Smooth muscle cell (in vitro differentiated cells): Measurements from ENCODE around the gene MUSK. TPM values are rescaled to one million over a fixed set of nuclear protein-coding genes. Genes with fewer than 3 reads are reported as not detected.

Experiments used
- DNase-seq: peaks from one replicate; lab custom pipeline; 2025; ENCODE audit not compliant: unreplicated experiment; lab: John Stamatoyannopoulos, UW
- H2AFZ ChIP-seq: fragments of 200-600 bp; sonication (generic); 2 replicates; pipeline ENCODE4 v1.6.0; 2016; ENCODE audit warnings: antibody characterized with exemption, low read depth, mild to moderate bottlenecking
- H3F3A ChIP-seq: fragments of 200-600 bp; sonication (generic); 2 replicates; pipeline ENCODE4 v1.6.0; 2017; ENCODE audit warnings: antibody characterized with exemption, low read depth
- H3K27ac ChIP-seq: fragments of 200-600 bp; sonication (generic); 2 replicates; pipeline ENCODE4 v1.5.1; 2016; ENCODE audit warnings: low read depth, mild to moderate bottlenecking
- H3K27me3 ChIP-seq: fragments of 200-600 bp; sonication (generic); 2 replicates; pipeline ENCODE4 v1.6.1; 2016; ENCODE audit warnings: low read depth, mild to moderate bottlenecking
- H3K36me3 ChIP-seq: fragments of 200-600 bp; sonication (generic); 2 replicates; pipeline ENCODE4 v1.5.1; 2016; ENCODE audit warnings: low read depth
- H3K4me1 ChIP-seq: fragments of 200-600 bp; sonication (generic); 2 replicates; pipeline ENCODE4 v1.5.1; 2016; ENCODE audit warnings: low read depth
- H3K4me2 ChIP-seq: fragments of 200-600 bp; sonication (generic); 2 replicates; pipeline ENCODE4 v1.6.0; 2016; ENCODE audit warnings: mild to moderate bottlenecking
- H3K4me3 ChIP-seq: fragments of 200-600 bp; sonication (generic); 2 replicates; pipeline ENCODE4 v1.5.1; 2016; ENCODE audit warnings: mild to moderate bottlenecking
- H3K79me2 ChIP-seq: fragments of 200-600 bp; sonication (generic); 2 replicates; pipeline ENCODE4 v1.6.0; 2016; ENCODE audit warnings: low read depth, mild to moderate bottlenecking
- H3K9ac ChIP-seq: fragments of 200-600 bp; sonication (generic); 2 replicates; pipeline ENCODE4 v1.6.0; 2016; ENCODE audit warnings: low read depth
- H3K9me3 ChIP-seq: fragments of 200-600 bp; sonication (generic); replicated peaks from 2 replicates; pipeline ENCODE4 v1.5.1; 2016; ENCODE audit warnings: low read depth
- H4K20me1 ChIP-seq: fragments of 200-600 bp; sonication (generic); 2 replicates; pipeline ENCODE4 v1.6.0; 2016; ENCODE audit warnings: low read depth
- CTCF ChIP-seq: fragments of 200-600 bp; sonication (generic); IDR thresholded peaks from 2 replicates; pipeline ENCODE4 v1.5.1; 2017; ENCODE audit warnings: borderline replicate concordance, mild to moderate bottlenecking, antibody characterized with exemption; ENCODE audit not compliant: insufficient read depth, poor library complexity, severe bottlenecking
- WGBS: methylation state at CpG from one replicate; pipeline ENCODE4 v1.1.7; 2016; ENCODE audit warnings: low lambda C conversion rate; 5-methylcytosine and 5-hydroxymethylcytosine counted together
- polyA plus RNA-seq: library from polyadenylated mRNA; unstranded; fragments of >200 nt; fragmentation: Nextera tagmentation; extraction: Ambion mirVana; gene quantifications from 2 replicates; pipeline ENCODE4 v1.2.1, GENCODE V29; 2016
- total RNA-seq: library from RNA; depleted of rRNA; stranded (reverse); fragments of >200 nt; gene quantifications from 2 replicates; pipeline ENCODE4 v1.2.3, GENCODE V29; 2014

The MUSK gene
- total and polyA plus RNA-seq, 2 experiments from 2014 or later, result not detected

DNA sequence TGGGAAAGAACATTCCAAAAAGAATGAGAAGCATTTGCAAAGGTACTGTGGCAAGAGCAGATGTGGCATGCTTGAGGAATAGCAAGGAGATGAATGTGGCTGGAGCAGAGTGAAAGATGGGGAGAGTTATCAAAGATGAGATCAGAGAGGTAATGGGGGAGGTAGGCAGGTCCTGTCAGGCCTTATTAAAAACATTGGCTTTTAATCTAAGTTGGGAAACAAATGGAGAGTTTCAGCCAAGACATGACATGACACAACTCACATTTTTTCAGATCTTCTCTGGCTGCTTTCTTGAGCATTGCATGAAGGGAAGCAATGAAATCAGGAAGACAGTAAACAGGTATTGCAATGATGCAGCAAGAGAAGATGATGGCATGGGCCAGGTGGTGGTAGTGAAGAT lies 120.3 kb downstream of the MUSK start:
- no peak overlapping the region for H3K27ac ChIP-seq
- TF ChIP-seq CTCF, result no peak
- H3K27me3 ChIP-seq, result no peaks in the 10 kb centered on the region
- H3K4me3 ChIP-seq, result no peak overlapping the region
- no peak overlapping the region for H3K4me2 ChIP-seq
- H3K9ac ChIP-seq, result no peak overlapping the region
- no peaks in the 10 kb centered on the region for H3K9me3 ChIP-seq
- H3F3A ChIP-seq, result no peaks in the 10 kb centered on the region
- no peak overlapping the region for H2AFZ ChIP-seq
- H3K79me2 ChIP-seq, result no peaks in the 10 kb centered on the region
- H4K20me1 ChIP-seq, result no peaks in the 10 kb centered on the region
- DNase-seq, result no peak
- H3K36me3 ChIP-seq, result no peaks in the 10 kb centered on the region
- H3K4me1 ChIP-seq, result no peaks in the 10 kb centered on the region

DNA sequence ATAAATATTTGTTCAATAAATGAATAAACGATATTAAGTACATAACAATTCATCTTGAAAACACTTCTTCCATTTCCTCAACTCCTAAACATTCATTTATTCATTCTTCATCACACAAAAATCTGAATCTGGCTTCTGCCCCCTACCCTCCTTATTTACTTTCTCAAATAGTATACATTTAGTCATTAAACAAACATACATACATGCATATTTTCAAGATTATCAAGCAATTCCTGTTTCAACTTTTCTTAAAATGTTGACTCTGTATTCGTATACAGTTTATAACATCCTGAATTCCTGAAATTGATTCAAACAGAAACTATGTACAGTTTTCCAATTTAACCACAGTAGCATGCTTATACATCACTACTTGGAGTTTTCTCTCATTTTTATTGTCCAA lies 129.0 kb downstream of the MUSK start:
- H3K4me2 ChIP-seq, result no peak overlapping the region
- TF ChIP-seq CTCF, result no peak
- no peak overlapping the region for H3K27ac ChIP-seq
- no peaks in the 10 kb centered on the region for H3K4me1 ChIP-seq
- H2AFZ ChIP-seq, result no peak overlapping the region
- H3K27me3 ChIP-seq, result no peaks in the 10 kb centered on the region
- H3K79me2 ChIP-seq, result no peaks in the 10 kb centered on the region
- H4K20me1 ChIP-seq, result no peaks in the 10 kb centered on the region
- H3K4me3 ChIP-seq, result no peak overlapping the region
- WGBS, result 50% methylated on average over 2 of the region's 2 CpGs
- no peaks in the 10 kb centered on the region for H3F3A ChIP-seq
- H3K9ac ChIP-seq, result no peak overlapping the region
- no peak for DNase-seq
- no peaks in the 10 kb centered on the region for H3K36me3 ChIP-seq
- no peaks in the 10 kb centered on the region for H3K9me3 ChIP-seq

- TF ChIP-seq CTCF, result no peak
- no peak overlapping the region for H3K4me3 ChIP-seq
- H3K9ac ChIP-seq, result no peak overlapping the region
- no peak overlapping the region for H3K4me2 ChIP-seq
- H3K4me1 ChIP-seq, result no peaks in the 10 kb centered on the region
- no peak overlapping the region for H3K27ac ChIP-seq
- no peak for DNase-seq
- H3K36me3 ChIP-seq, result no peaks in the 10 kb centered on the region
- no peaks in the 10 kb centered on the region for H3K9me3 ChIP-seq
- no peaks in the 10 kb centered on the region for H3K27me3 ChIP-seq
- H3F3A ChIP-seq, result no peaks in the 10 kb centered on the region
- H3K79me2 ChIP-seq, result no peaks in the 10 kb centered on the region
- WGBS, result 55% methylated on average over 2 of the region's 2 CpGs
- H2AFZ ChIP-seq, result no peak overlapping the region
- no peaks in the 10 kb centered on the region for H4K20me1 ChIP-seq
Observed at GRCh38 chr9:110799396-110799795, 130.8 kb downstream of the MUSK start.

- no peaks in the 10 kb centered on the region for H3F3A ChIP-seq
- H3K27me3 ChIP-seq, result no peaks in the 10 kb centered on the region
- no peak for TF ChIP-seq CTCF
- no peak overlapping the region for H3K4me3 ChIP-seq
- no peak overlapping the region for H3K4me2 ChIP-seq
- H2AFZ ChIP-seq, result no peak overlapping the region
- H3K79me2 ChIP-seq, result no peaks in the 10 kb centered on the region
- 97% methylated on average over 1 of the region's 1 CpG for WGBS
- DNase-seq, result no peak
- no peaks in the 10 kb centered on the region for H3K4me1 ChIP-seq
- H4K20me1 ChIP-seq, result no peaks in the 10 kb centered on the region
- no peak overlapping the region for H3K27ac ChIP-seq
- no peak overlapping the region for H3K9ac ChIP-seq
- H3K36me3 ChIP-seq, result no peaks in the 10 kb centered on the region
- no peaks in the 10 kb centered on the region for H3K9me3 ChIP-seq
Observed at GRCh38 chr9:110801426-110801825, 132.8 kb downstream of the MUSK start.
